ENCODE data around the gene CXCL9. TPM values are rescaled to one million over a fixed set of nuclear protein-coding genes. Genes with fewer than 3 reads are reported as not detected.
"Not testable (repeated sequence)": the region's sequence is repeated elsewhere in the genome, so short reads cannot be mapped to it uniquely, and the experiment has no call there.

CXCL9 gene
- total RNA-seq, 1 donor from 2014 or later: 0.14 TPM

DNA sequence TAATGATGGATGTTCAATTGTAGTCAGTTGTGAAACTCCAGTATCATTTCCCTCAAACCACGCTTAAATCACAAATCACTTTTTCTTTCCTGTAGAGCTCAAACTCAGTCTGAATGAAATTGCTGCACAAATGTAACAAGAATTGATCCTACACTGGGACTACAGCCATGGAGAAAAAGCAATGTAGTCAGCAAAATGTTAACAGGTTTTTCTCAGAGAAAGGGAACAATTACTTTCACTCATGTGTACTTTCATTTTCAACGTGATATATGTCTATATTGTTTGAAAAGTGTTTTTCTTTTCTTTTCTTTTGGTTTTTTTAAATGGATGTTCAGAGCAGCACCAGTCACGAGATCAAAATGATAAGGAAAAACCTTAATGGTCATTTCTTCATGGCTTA is 39.2 kb downstream of the CXCL9 start:
- intact Hi-C loops (cut with micrococcal nuclease): no loop called here
- Mint-ChIP-seq H3K27me3 (no peaks in the 10 kb centered on the region), H3K4me3 (no peak overlapping the region), H3K36me3 (ENCODE audit: low read depth) (peaks cover 83% of the 10 kb centered on the region), H3K4me1 (peaks cover 6% of the 10 kb centered on the region), H3K9me3 (peaks cover 8% of the 10 kb centered on the region), H3K27ac (no peak overlapping the region)
- DNase-seq: no peak

DNA sequence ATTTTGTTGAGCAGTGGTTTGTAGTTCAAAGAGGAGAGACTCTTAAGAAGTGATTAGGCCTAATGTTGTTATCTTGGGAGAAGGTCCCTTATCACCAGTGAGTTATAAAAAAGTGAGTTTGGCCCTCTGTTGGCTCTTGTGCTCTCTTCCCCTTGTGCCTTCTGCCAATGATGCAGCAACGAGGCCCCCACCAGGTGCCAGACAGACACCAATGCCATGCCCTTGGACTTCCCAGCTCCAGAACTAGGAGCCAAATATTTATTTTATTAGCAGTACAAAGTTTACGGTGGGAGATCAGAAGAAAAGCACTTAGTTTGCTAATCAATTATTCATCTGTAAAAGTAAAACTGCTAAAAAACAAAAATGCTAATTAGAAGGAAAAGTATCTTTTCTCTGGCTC is 43.8 kb downstream of the CXCL9 start:
- H3K4me1 Mint-ChIP-seq: peaks cover 6% of the 10 kb centered on the region
- peaks cover 89% of the 10 kb centered on the region for H3K36me3 Mint-ChIP-seq (ENCODE audit: low read depth)
- H3K9me3 Mint-ChIP-seq: peaks cover 8% of the 10 kb centered on the region
- intact Hi-C loops (cut with micrococcal nuclease): no loop called here
- H3K27ac Mint-ChIP-seq: no peak overlapping the region
- H3K27me3 Mint-ChIP-seq: no peaks in the 10 kb centered on the region
- DNase-seq: no peak
- no peak overlapping the region for H3K4me3 Mint-ChIP-seq

DNA sequence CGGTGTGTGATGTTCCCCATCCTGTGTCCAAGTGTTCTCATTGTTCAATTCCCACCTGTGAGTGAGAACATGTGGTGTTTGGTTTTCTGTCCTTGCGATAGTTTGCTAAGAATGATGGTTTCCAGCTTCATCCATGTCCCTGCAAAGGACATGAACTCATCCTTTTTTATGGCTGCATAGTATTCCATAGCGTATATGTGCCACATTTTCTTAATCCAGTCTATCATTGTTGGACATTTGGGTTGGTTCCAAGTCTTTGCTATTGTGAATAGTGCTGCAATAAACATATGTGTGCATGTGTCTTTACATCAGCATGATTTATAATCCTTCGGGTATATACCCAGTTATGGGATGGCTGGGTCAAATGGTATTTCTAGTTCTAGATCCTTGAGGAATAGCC is 45.2 kb downstream of the CXCL9 start:
- peaks cover 90% of the 10 kb centered on the region for H3K36me3 Mint-ChIP-seq (ENCODE audit: low read depth)
- H3K27me3 Mint-ChIP-seq; H3K27ac Mint-ChIP-seq; H3K9me3 Mint-ChIP-seq; DNase-seq; H3K4me3 Mint-ChIP-seq; H3K4me1 Mint-ChIP-seq; intact Hi-C loops (cut with micrococcal nuclease): not testable (repeated sequence)

DNA sequence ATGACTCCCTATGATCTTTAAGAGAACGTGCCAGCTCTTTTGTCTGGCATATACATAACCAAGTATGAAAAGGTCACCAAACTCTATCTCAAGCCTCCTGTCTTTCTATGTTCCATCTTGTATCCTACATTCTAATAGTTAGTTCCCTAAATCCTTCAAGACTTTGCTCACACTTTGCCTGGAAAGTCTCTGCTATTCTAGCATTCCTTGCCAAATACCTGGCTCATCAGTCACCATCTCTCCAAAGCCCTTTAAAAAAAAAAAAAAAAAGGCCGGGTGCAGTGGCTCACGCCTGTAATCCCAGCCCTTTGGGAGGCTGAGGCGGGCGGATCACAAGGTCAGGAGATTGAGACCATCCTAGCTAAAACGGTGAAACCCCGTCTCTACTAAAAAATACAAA is 48.8 kb downstream of the CXCL9 start:
- H3K4me3 Mint-ChIP-seq; intact Hi-C loops (cut with micrococcal nuclease); H3K27ac Mint-ChIP-seq; H3K27me3 Mint-ChIP-seq; H3K4me1 Mint-ChIP-seq; DNase-seq; H3K9me3 Mint-ChIP-seq: not testable (repeated sequence)
- peaks cover 90% of the 10 kb centered on the region for H3K36me3 Mint-ChIP-seq (ENCODE audit: low read depth)

DNA sequence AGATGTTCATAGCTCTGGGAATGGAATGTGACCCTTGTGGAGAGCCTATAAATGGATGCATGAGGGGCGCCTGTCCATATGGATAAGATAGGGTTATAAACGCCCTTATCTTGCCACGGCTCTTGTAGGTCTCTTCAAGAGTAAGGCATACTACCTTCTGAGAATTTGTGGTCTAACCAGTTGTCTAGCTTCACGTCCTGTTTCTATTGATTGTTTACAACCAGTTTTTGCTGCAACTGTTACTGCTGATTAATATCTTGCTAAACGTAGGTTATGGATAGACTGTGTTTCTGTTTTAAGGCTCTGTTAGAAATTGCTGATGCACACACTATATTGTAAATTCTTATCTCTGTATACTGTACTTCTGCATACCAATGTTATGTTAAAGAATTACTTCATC is 52.5 kb downstream of the CXCL9 start:
- H3K4me1 Mint-ChIP-seq; H3K4me3 Mint-ChIP-seq; H3K27ac Mint-ChIP-seq; H3K9me3 Mint-ChIP-seq; intact Hi-C loops (cut with micrococcal nuclease); H3K27me3 Mint-ChIP-seq; DNase-seq: not testable (repeated sequence)
- H3K36me3 Mint-ChIP-seq (ENCODE audit: low read depth): peaks cover 74% of the 10 kb centered on the region

DNA sequence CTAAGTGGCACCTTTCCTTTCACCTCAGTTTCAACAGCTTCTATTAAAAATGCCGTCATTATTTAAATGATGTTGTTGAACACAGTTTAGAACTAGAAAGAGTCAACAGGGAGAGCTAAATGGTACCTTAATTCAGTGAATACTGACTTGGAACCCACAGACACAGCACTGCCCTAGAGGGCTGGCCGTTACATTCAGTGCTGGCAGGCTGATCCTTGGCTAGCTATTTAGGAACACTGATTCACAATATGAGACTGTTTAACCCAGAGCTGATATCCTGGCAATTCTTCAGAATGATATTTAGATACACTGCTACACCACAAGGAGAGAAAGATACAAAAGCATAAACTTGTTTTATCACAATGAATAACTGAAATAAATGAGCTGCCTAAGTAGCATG is 53.8 kb downstream of the CXCL9 start:
- intact Hi-C loops (cut with micrococcal nuclease): no loop called here
- Mint-ChIP-seq H3K4me1 (peaks cover 7% of the 10 kb centered on the region), H3K4me3 (no peak overlapping the region), H3K36me3 (ENCODE audit: low read depth) (peaks cover 74% of the 10 kb centered on the region), H3K27me3 (no peaks in the 10 kb centered on the region), H3K27ac (no peak overlapping the region), H3K9me3 (no peaks in the 10 kb centered on the region)
- no peak for DNase-seq

Other genes starting within 250 kb of the CXCL9 start
- 0.23 TPM in 1 of 2 replicates, not detected in the other for gene PPEF2, start 105.1 kb downstream of the CXCL9 start, total RNA-seq
- gene NAAA, start 66.5 kb downstream of the CXCL9 start, total RNA-seq: 31.9 and 35.6 TPM in 2 replicates
- gene SDAD1, start 16.6 kb downstream of the CXCL9 start, total RNA-seq: 64.6 and 64.9 TPM in 2 replicates
- gene CXCL10, start 16.0 kb upstream of the CXCL9 start, total RNA-seq: 3.4 and 4.3 TPM in 2 replicates
- gene CXCL11, start 28.6 kb upstream of the CXCL9 start, total RNA-seq: 0.54 TPM in 1 of 2 replicates, not detected in the other
- gene ART3, start 67.2 kb upstream of the CXCL9 start, total RNA-seq: not detected in 2 replicates
- gene NUP54, start 140.9 kb upstream of the CXCL9 start, total RNA-seq: 72.6 and 75.1 TPM in 2 replicates
- 1.5 and 1.7 TPM in 2 replicates for gene SCARB2, start 206.3 kb upstream of the CXCL9 start, total RNA-seq
- not detected in 2 replicates for gene FAM47E, start 244.2 kb upstream of the CXCL9 start, total RNA-seq

Data from activated CD4-positive, alpha-beta T cell treated with anti-CD3 and anti-CD28 coated beads, Interleukin-2, amount 10 ng/mL, durations not matched to agents 24 days and 14 days (primary cell).